ENCODE results near the gene STK32C.

DNA sequence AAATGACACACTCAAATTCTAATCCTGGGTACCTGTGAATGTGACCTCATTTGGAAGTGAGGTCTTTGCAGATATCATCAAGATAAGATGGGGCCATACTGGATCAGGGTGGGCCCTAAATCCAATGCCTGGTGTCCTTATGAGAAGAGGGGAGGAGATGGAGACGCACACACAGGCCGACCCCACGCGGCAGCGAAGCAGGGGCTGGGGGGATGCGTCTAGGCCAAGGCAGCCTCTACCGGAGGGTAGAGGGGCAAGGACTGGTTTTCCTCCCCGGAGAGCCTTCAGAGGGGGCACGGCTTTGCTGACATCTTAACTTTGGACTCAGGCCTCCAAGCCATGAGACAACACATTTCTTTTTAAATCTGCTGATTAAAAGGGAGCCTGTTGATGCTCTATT lies 87.7 kb downstream of the STK32C start:
- TF ChIP-seq, protein P1, sequence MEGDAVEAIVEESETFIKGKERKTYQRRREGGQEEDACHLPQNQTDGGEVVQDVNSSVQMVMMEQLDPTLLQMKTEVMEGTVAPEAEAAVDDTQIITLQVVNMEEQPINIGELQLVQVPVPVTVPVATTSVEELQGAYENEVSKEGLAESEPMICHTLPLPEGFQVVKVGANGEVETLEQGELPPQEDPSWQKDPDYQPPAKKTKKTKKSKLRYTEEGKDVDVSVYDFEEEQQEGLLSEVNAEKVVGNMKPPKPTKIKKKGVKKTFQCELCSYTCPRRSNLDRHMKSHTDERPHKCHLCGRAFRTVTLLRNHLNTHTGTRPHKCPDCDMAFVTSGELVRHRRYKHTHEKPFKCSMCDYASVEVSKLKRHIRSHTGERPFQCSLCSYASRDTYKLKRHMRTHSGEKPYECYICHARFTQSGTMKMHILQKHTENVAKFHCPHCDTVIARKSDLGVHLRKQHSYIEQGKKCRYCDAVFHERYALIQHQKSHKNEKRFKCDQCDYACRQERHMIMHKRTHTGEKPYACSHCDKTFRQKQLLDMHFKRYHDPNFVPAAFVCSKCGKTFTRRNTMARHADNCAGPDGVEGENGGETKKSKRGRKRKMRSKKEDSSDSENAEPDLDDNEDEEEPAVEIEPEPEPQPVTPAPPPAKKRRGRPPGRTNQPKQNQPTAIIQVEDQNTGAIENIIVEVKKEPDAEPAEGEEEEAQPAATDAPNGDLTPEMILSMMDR (IDR thresholded peaks at IDR 0.05) = no peak
- TF ChIP-seq POLR2A (IDR thresholded peaks at IDR 0.05) = no peak

Measured in breast epithelium (tissue), 3 donors.